HepG2 (cell line): Measurements from ENCODE around the gene NOXO1. TPM values are rescaled to one million over a fixed set of nuclear protein-coding genes. Genes with fewer than 3 reads are reported as not detected.

ENCODE experiments used
- ARNT ChIP-seq: fragments of 450-650 bp; IDR thresholded peaks from 2 replicates; pipeline ENCODE4 v1.6.1; 2017
- FOXA1 ChIP-seq, 2 experiments: fragments of 450-650 bp in 1 of 2; sonication (generic) in 1 of 2; formaldehyde crosslinking in 1 of 2; IDR thresholded peaks; 2 replicates each; pipeline versions ENCODE4 v1.4.0 to v1.6.1; 2016 to 2020; ENCODE audit warnings: missing genetic modification reagents in 1 of 2
- HOXA5 ChIP-seq: sonication (generic); formaldehyde crosslinking; IDR thresholded peaks from 2 replicates; pipeline ENCODE4 v1.4.0; 2020; ENCODE audit warnings: missing genetic modification reagents
- JARID2 ChIP-seq: sonication (generic); formaldehyde crosslinking; IDR thresholded peaks from 2 replicates; pipeline ENCODE4 v1.8.1; 2023; ENCODE audit warnings: missing genetic modification reagents, inconsistent platforms; ENCODE audit not compliant: insufficient replicate concordance
- MED13 ChIP-seq: sonication (generic); formaldehyde crosslinking; IDR thresholded peaks from 2 replicates; pipeline ENCODE4 v1.5.0; 2020; ENCODE audit warnings: missing genetic modification reagents
- PCBP2 ChIP-seq: fragments of 200-400 bp; formaldehyde crosslinking; optimal IDR thresholded peaks from 2 replicates; pipeline ENCODE3; 2018; ENCODE audit warnings: low read length, low read depth; ENCODE audit not compliant: poor library complexity, severe bottlenecking
- PHB2 ChIP-seq: fragments of 450-650 bp; IDR thresholded peaks from 2 replicates; pipeline ENCODE4 v1.6.1; 2018; ENCODE audit not compliant: partially characterized antibody
- TBL1XR1 ChIP-seq: fragments of 150-350 bp; IDR thresholded peaks from 2 replicates; pipeline ENCODE4 v1.6.1; 2014; ENCODE audit warnings: borderline replicate concordance, low read length; ENCODE audit not compliant: partially characterized antibody
- THAP9 ChIP-seq: sonication (generic); formaldehyde crosslinking; IDR thresholded peaks from 2 replicates; pipeline ENCODE4; 2020; ENCODE audit warnings: missing genetic modification reagents, mild to moderate bottlenecking, borderline replicate concordance
- TOPORS ChIP-seq: sonication (generic); formaldehyde crosslinking; IDR thresholded peaks from 2 replicates; pipeline ENCODE4 v1.8.0; 2023; ENCODE audit warnings: mild to moderate bottlenecking, missing genetic modification reagents
- ZBTB2 ChIP-seq: sonication (generic); formaldehyde crosslinking; IDR thresholded peaks from 2 replicates; pipeline ENCODE4 v1.8.0; 2022; ENCODE audit warnings: low read depth, missing genetic modification reagents
- ZBTB44 ChIP-seq: sonication (generic); formaldehyde crosslinking; IDR thresholded peaks from 2 replicates; pipeline ENCODE4 v1.4.0; 2020; ENCODE audit warnings: missing genetic modification reagents
- ZNF350 ChIP-seq: sonication (generic); formaldehyde crosslinking; IDR thresholded peaks from 2 replicates; pipeline ENCODE4 v1.4.0; 2020; ENCODE audit warnings: mild to moderate bottlenecking, low read depth, missing genetic modification reagents, borderline replicate concordance
- ZNF563 ChIP-seq: sonication (generic); formaldehyde crosslinking; IDR thresholded peaks from 2 replicates; pipeline ENCODE4 v1.8.0; 2022; ENCODE audit warnings: mild to moderate bottlenecking, moderate library complexity, missing genetic modification reagents
- ZSCAN5A ChIP-seq: sonication (generic); formaldehyde crosslinking; IDR thresholded peaks from 2 replicates; pipeline ENCODE4 v1.8.0; 2022; ENCODE audit warnings: mild to moderate bottlenecking, missing genetic modification reagents, borderline replicate concordance
- polyA plus RNA-seq, 8 experiments: library from polyadenylated mRNA; depleted of rRNA in 3 of 8; stranded (reverse) in 7 of 8; unstranded in 1 of 8; fragments of >200 nt; fragmentation: Illumina TruSeq in 4 of 8; extraction: Trizol in 4 of 8; gene quantifications; 2 replicates each; pipeline versions ENCODE4 v1.2.1 to v1.2.3, GENCODE V29; 2011 to 2016; ENCODE audit warnings: low read depth in 4 of 8, missing spikeins in 1 of 8, mixed read lengths in 1 of 8; ENCODE audit not compliant: insufficient read depth in 1 of 8
- total RNA-seq, 5 experiments: library from RNA; depleted of rRNA; stranded (reverse); fragments of >200 nt; fragmentation: Illumina TruSeq; extraction: Trizol; gene quantifications; 2 replicates each; pipeline ENCODE4 v1.2.3, GENCODE V29; 2016; ENCODE audit warnings: low read depth in 1 of 5
- TF ChIP-seq, protein P1 (sequence below): sonication (generic); formaldehyde crosslinking; IDR thresholded peaks from 2 replicates; pipeline ENCODE4 v1.4.0; 2020; ENCODE audit warnings: mild to moderate bottlenecking, missing genetic modification reagents
- TF ChIP-seq, protein P2 (sequence below): sonication (generic); formaldehyde crosslinking; IDR thresholded peaks from 2 replicates; pipeline ENCODE4 v1.4.0; 2020; ENCODE audit warnings: missing genetic modification reagents

NOXO1 gene
- total and polyA plus RNA-seq, 2 of the 13 experiments (the other 11 are each of a cell fraction or from before 2014, with no cell fraction given): 0.69 to 1.4 TPM

- TF ChIP-seq, protein P1, sequence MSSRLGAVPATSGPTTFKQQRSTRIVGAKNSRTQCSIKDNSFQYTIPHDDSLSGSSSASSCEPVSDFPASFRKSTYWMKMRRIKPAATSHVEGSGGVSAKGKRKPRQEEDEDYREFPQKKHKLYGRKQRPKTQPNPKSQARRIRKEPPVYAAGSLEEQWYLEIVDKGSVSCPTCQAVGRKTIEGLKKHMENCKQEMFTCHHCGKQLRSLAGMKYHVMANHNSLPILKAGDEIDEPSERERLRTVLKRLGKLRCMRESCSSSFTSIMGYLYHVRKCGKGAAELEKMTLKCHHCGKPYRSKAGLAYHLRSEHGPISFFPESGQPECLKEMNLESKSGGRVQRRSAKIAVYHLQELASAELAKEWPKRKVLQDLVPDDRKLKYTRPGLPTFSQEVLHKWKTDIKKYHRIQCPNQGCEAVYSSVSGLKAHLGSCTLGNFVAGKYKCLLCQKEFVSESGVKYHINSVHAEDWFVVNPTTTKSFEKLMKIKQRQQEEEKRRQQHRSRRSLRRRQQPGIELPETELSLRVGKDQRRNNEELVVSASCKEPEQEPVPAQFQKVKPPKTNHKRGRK: no peak
- TF ChIP-seq ZNF563 (CRISPR knock-in tag) (peak; percentile 62; the same call in 1 of the 2 replicates), FOXA1 (IDR thresholded peaks at IDR 0.05) (no peak), FOXA1 (CRISPR knock-in tag; IDR thresholded peaks at IDR 0.05) (no peak), PHB2 (no peak), ZSCAN5A (no peak), ARNT (no peak), TOPORS (CRISPR knock-in tag) (no peak), ZNF350 (CRISPR knock-in tag) (peak; percentile 67; the same call in 1 of the 2 replicates), HOXA5 (CRISPR knock-in tag) (no peak; the same call in 1 of the 2 replicates), THAP9 (CRISPR knock-in tag) (peak; percentile 52; the same call in 1 of the 2 replicates), PCBP2 (no peak), ZBTB2 (CRISPR knock-in tag) (peak; percentile 89), MED13 (no peak), TBL1XR1 (no peak), ZBTB44 (CRISPR knock-in tag) (no peak), JARID2 (CRISPR knock-in tag) (peak; percentile 20)
- TF ChIP-seq, protein P2, sequence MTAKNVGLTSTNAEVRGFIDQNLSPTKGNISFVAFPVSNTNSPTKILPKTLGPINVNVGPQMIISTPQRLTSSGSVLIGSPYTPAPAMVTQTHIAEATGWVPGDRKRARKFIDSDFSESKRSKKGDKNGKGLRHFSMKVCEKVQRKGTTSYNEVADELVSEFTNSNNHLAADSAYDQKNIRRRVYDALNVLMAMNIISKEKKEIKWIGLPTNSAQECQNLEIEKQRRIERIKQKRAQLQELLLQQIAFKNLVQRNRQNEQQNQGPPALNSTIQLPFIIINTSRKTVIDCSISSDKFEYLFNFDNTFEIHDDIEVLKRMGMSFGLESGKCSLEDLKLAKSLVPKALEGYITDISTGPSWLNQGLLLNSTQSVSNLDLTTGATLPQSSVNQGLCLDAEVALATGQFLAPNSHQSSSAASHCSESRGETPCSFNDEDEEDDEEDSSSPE (CRISPR knock-in tag): peak; percentile 45; the same call in 1 of the 2 replicates
Observed at GRCh38 chr16:2009791-2010510, 28.7 kb upstream of the NOXO1 start, which contains the start of gene ZNF598 (continued).
